HG03575 (cell line): ENCODE data around the gene EBNA1BP2.
"Not testable (repeated sequence)": the region's sequence is repeated elsewhere in the genome, so short reads cannot be mapped to it uniquely, and the experiment has no call there.

ENCODE experiments used
- ATAC-seq: cut with Tn5 transposase; IDR thresholded peaks from one replicate; pipeline ENCODE4 v1.9.1; 2021; ENCODE audit not compliant: unreplicated experiment, insufficient number of reproducible peaks, low FRiP score; ENCODE audit errors: extremely low read depth

EBNA1BP2 gene

GRCh38 chr1:43129426-43129825 lies 42.7 kb downstream of the EBNA1BP2 start:
- ATAC-seq, result no peak

DNA sequence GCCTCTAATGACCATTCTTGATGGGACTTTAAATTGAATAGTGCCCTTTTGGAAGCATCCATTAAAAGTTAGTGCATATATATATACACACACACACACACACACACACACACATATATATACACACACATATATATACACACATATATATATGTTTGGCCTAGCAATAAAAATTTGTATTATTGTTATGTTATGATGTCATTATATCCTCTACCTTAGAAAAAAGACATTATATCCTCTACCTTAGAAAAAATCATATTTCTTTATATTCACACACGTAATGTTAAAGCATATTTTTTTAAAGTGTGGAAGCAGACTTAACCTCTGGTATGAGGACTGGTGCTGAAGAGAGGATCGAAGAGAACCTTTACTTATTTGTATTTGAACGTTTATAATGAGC lies 43.3 kb downstream of the EBNA1BP2 start:
- ATAC-seq, result no peak

- no peak for ATAC-seq
Observed at GRCh38 chr1:43123031-43123430, 49.1 kb downstream of the EBNA1BP2 start.

- ATAC-seq, result no peak
Observed at GRCh38 chr1:43121256-43121900, 50.7 kb downstream of the EBNA1BP2 start.

DNA sequence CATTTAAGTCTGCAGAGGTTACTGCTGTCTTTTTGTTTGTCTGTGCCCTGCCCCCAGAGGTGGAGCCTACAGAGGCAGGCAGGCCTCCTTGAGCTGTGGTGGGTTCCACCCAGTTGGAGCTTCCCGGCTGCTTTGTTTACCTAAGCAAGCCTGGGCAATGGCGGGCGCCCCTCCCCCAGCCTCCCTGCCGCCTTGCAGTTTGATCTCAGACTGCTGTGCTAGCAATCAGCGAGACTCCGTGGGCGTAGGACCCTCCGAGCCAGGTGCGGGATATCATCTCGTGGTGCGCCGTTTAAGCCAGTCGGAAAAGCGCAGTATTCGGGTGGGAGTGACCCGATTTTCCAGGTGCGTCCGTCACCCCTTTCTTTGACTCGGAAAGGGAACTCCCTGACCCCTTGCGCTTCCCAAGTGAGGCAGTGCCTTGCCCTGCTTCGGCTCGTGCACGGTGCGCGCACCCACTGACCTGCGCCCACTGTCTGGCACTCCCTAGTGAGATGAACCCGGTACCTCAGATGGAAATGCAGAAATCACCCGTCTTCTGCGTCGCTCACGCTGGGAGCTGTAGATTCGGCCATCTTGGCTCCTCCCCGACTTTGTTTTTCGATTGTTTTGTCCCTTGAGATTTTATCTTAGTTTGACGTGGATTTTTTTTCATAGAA lies 52.0 kb downstream of the EBNA1BP2 start:
- ATAC-seq, result not testable (repeated sequence)
